HepG2 (cell line): ENCODE data around the gene HIPK2. TPM values are rescaled to one million over a fixed set of nuclear protein-coding genes. Genes with fewer than 3 reads are reported as not detected.
A peak's percentile ranks its signal among the peaks of the same experiment; 100 is the strongest.

Experiments
- FOSL2 ChIP-seq: sonication (generic); formaldehyde crosslinking; IDR thresholded peaks from 2 replicates; pipeline ENCODE4 v1.4.0; 2020; ENCODE audit warnings: missing genetic modification reagents
- FOXA3 ChIP-seq: IDR thresholded peaks from 2 replicates; pipeline ENCODE4 v1.6.1; 2016; ENCODE audit warnings: missing genetic modification reagents, missing compliant biosample characterization
- FOXO4 ChIP-seq: sonication (generic); formaldehyde crosslinking; conservative IDR thresholded peaks from 2 replicates; pipeline ENCODE4 v1.8.1; 2023; ENCODE audit warnings: missing genetic modification reagents
- PATZ1 ChIP-seq: sonication (generic); formaldehyde crosslinking; IDR thresholded peaks from 2 replicates; pipeline ENCODE4 v1.4.0; 2020; ENCODE audit warnings: missing genetic modification reagents
- RNF219 ChIP-seq: sonication (generic); formaldehyde crosslinking; IDR thresholded peaks from 2 replicates; pipeline ENCODE4 v1.5.0; 2020; ENCODE audit warnings: mild to moderate bottlenecking, missing genetic modification reagents
- SNAPC4 ChIP-seq: sonication (generic); formaldehyde crosslinking; IDR thresholded peaks from 2 replicates; pipeline ENCODE4 v1.4.0; 2020; ENCODE audit warnings: mild to moderate bottlenecking, missing genetic modification reagents
- TMF1 ChIP-seq: sonication (generic); formaldehyde crosslinking; IDR thresholded peaks from 2 replicates; pipeline ENCODE4 v1.8.1; 2022; ENCODE audit warnings: low read depth, missing genetic modification reagents
- TRIM22 ChIP-seq: fragments of 450-650 bp; IDR thresholded peaks from 2 replicates; pipeline ENCODE4 v1.6.1; 2017
- ZBTB37 ChIP-seq: sonication (generic); formaldehyde crosslinking; IDR thresholded peaks from 2 replicates; pipeline ENCODE4 v1.4.0; 2020; ENCODE audit warnings: mild to moderate bottlenecking, missing genetic modification reagents
- ZFY ChIP-seq: sonication (generic); formaldehyde crosslinking; IDR thresholded peaks from 2 replicates; pipeline ENCODE4 v1.4.0; 2020; ENCODE audit warnings: missing genetic modification reagents
- ZNF331 ChIP-seq: sonication (generic); formaldehyde crosslinking; IDR thresholded peaks from 2 replicates; pipeline ENCODE4 v1.4.0; 2020; ENCODE audit warnings: missing genetic modification reagents
- ZNF512 ChIP-seq: sonication (generic); formaldehyde crosslinking; IDR thresholded peaks from 2 replicates; pipeline ENCODE4 v1.4.0; 2020; ENCODE audit warnings: mild to moderate bottlenecking, missing genetic modification reagents
- ZNF740 ChIP-seq: sonication (generic); formaldehyde crosslinking; IDR thresholded peaks from 2 replicates; pipeline ENCODE4 v1.4.0; 2020; ENCODE audit warnings: missing genetic modification reagents
- polyA plus RNA-seq, 8 experiments: library from polyadenylated mRNA; depleted of rRNA in 3 of 8; stranded (reverse) in 7 of 8; unstranded in 1 of 8; fragments of >200 nt; fragmentation: Illumina TruSeq in 4 of 8; extraction: Trizol in 4 of 8; gene quantifications; 2 replicates each; pipeline versions ENCODE4 v1.2.1 to v1.2.3, GENCODE V29; 2011 to 2016; ENCODE audit warnings: low read depth in 4 of 8, missing spikeins in 1 of 8, mixed read lengths in 1 of 8; ENCODE audit not compliant: insufficient read depth in 1 of 8
- total RNA-seq, 5 experiments: library from RNA; depleted of rRNA; stranded (reverse); fragments of >200 nt; fragmentation: Illumina TruSeq; extraction: Trizol; gene quantifications; 2 replicates each; pipeline ENCODE4 v1.2.3, GENCODE V29; 2016; ENCODE audit warnings: low read depth in 1 of 5

The HIPK2 gene
- total and polyA plus RNA-seq, 2 of the 13 experiments (the other 11 are each of a cell fraction or from before 2014, with no cell fraction given), result 14.4 to 20.2 TPM

- TF ChIP-seq ZNF512 (no peak), TRIM22 (no peak), TMF1 (CRISPR knock-in tag) (no peak), ZBTB37 (no peak), PATZ1 (CRISPR knock-in tag) (peak; percentile 78), ZFY (CRISPR knock-in tag) (peak; percentile 9; the same call in 1 of the 2 replicates), RNF219 (no peak), ZNF331 (peak; percentile 72), ZNF740 (CRISPR knock-in tag) (0 out of 2 replicates have a peak, but pooled peaks have one; percentile 38), FOSL2 (peak; percentile 26; the same call in 1 of the 2 replicates), FOXA3 (CRISPR knock-in tag) (peak; percentile 75), SNAPC4 (no peak), FOXO4 (CRISPR knock-in tag) (0 out of 2 replicates have a peak, but pooled peaks have one; percentile 71)
Observed at GRCh38 chr7:139745678-139746143, 32.1 kb downstream of the HIPK2 start (continued).
